Psoas muscle (tissue), 8 donors: ENCODE data around the gene GNAQ. TPM values are rescaled to one million over a fixed set of nuclear protein-coding genes. Genes with fewer than 3 reads are reported as not detected.

Experiments used
- ATAC-seq, 4 donors: fragments of 200-7000 bp; cut with Tn5 transposase; one replicate each; pipeline ENCODE4 v1.9.1; 2020; ENCODE audit warnings: moderate library complexity in 3 of 4, mild to moderate bottlenecking in 2 of 4
- DNase-seq, 2 donors: peaks; one replicate each; pipeline ENCODE4 v3.0.0-alpha.2; 2020
- H3K27ac ChIP-seq: fragments of 200-600 bp; one replicate; pipeline ENCODE4 v1.8.0; 2022
- H3K27me3 ChIP-seq, 3 donors: fragments of 200-600 bp in 1 of 3; one replicate each; pipeline versions ENCODE4 v1.6.1 to v1.8.0; 2013 to 2022; ENCODE audit warnings: low read length in 2 of 3, mild to moderate bottlenecking in 2 of 3, moderate library complexity in 1 of 3; ENCODE audit not compliant: insufficient read depth in 3 of 3
- H3K36me3 ChIP-seq, 2 donors: fragments of 200-600 bp in 1 of 2; one replicate each; pipeline versions ENCODE4 v1.6.1 to v1.8.0; 2013 to 2022; ENCODE audit warnings: low read depth in 1 of 2, mild to moderate bottlenecking in 1 of 2, moderate library complexity in 1 of 2; ENCODE audit not compliant: insufficient read depth in 1 of 2
- H3K4me1 ChIP-seq: fragments of 200-600 bp; one replicate; pipeline ENCODE4 v1.8.0; 2022
- H3K4me3 ChIP-seq: fragments of 200-600 bp; one replicate; pipeline ENCODE4 v1.8.0; 2022; ENCODE audit warnings: mild to moderate bottlenecking
- H3K9me3 ChIP-seq: fragments of 200-600 bp; one replicate; pipeline ENCODE4 v1.8.0; 2022
- WGBS, 3 donors: extraction: QIAGEN DNeasy Blood & Tissue Kit; methylation state at CpG; one replicate each; pipeline versions ENCODE4 v1.1.6 to v1.1.7; 2013; 5-methylcytosine and 5-hydroxymethylcytosine counted together
- intact Hi-C, 2 donors: fragments of 100-400 bp; cut with DNase I; formaldehyde crosslinking; loops; one replicate each; pipeline versions ENCODE4 v1.11.0 to v1.14.2; 2022
- polyA plus RNA-seq, 3 donors: library from polyadenylated mRNA; stranded (reverse); fragments of 200-250 nt; gene quantifications; one replicate each; pipeline ENCODE4 v1.2.3, GENCODE V29; 2013
- total RNA-seq, 4 donors: library from RNA; stranded (reverse); fragmentation: NEBNext Ultra II Directional in 2 of 4; extraction: Animal tissue kit (Norgen Biotek cat#: 25700) in 2 of 4; gene quantifications; one replicate each; pipeline versions ENCODE4 v1.2.1 to v1.2.4, GENCODE V29; 2021 to 2023
- TF ChIP-seq, protein P1 (sequence below): fragments of 200-600 bp; IDR thresholded peaks from one replicate; pipeline ENCODE4 v1.8.0; 2022; ENCODE audit warnings: antibody characterized with exemption
- donor health status: healthy with polysubstance abuse.
- donor health status: DM: no; HTN: no; CAD: no; lungs with moderate emphysema.
- donor health status: Bipolar disorder and iron deficiency.
- donor health status: healthy.
- donor health status: DM: yes; HTN: yes; CAD: no.
- donor health status: DM: no; HTN: no; CAD: no.
- donor health status: DM: no; HTN: no; CAD: no.
- donor health status: DM: yes; HTN: yes; CAD: no.

Gene GNAQ
- total and polyA plus RNA-seq, 7 donors: 8.3 to 26.6 (median 23.8) TPM

DNA sequence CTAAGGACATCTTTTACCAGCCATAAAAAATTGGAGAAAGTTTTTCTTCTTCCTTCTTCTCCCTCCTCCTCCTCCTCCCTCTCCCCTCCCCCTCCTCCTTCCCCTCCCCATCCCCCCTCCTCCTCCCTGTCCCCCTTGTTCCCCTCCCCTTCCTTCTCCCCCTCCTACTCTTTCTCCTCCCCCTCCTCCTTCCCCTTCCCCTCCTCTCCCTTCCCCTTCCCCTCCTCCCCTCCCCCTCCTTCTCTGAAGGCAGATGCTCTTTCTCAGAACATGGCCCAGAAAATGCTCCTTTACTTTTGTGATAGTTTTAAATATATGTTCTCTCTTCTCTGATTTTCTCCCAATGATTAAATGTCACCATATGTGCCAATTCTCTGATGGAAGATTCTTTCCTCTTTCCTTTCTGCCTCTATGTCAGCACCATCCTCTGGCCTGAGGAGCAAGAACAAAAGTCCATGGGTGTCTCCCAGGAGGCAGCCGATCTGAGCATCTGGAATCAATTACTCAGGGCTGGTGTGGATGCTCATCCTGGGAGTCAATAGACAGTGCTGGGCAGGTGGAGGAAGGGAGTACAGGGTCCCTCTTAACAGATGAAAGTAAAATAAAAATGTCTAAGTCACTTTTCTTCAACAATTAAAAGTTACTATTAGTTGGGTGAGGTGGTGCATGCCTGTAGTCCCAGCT, 320.5 kb downstream of the GNAQ start:
- TF ChIP-seq, protein P1, sequence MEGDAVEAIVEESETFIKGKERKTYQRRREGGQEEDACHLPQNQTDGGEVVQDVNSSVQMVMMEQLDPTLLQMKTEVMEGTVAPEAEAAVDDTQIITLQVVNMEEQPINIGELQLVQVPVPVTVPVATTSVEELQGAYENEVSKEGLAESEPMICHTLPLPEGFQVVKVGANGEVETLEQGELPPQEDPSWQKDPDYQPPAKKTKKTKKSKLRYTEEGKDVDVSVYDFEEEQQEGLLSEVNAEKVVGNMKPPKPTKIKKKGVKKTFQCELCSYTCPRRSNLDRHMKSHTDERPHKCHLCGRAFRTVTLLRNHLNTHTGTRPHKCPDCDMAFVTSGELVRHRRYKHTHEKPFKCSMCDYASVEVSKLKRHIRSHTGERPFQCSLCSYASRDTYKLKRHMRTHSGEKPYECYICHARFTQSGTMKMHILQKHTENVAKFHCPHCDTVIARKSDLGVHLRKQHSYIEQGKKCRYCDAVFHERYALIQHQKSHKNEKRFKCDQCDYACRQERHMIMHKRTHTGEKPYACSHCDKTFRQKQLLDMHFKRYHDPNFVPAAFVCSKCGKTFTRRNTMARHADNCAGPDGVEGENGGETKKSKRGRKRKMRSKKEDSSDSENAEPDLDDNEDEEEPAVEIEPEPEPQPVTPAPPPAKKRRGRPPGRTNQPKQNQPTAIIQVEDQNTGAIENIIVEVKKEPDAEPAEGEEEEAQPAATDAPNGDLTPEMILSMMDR: no peak
- H3K27me3 ChIP-seq: no peaks in the 10 kb centered on the region
- DNase-seq (no peak), ATAC-seq (no peak)
- 86 to 94% (median 90%) methylated on average over 1 of the region's 1 CpG for WGBS, 3 donors
- H3K4me3 ChIP-seq: no peak overlapping the region
- no peaks in the 10 kb centered on the region for H3K4me1 ChIP-seq
- no peaks in the 10 kb centered on the region for H3K9me3 ChIP-seq
- H3K27ac ChIP-seq: no peak overlapping the region
- no peaks in the 10 kb centered on the region for H3K36me3 ChIP-seq
- intact Hi-C loops: loop anchor here in 1 of 2 donors (5.0 kb wide), 1 partner anchor 84 kb away; no protein-coding TSS in a partner anchor

DNA sequence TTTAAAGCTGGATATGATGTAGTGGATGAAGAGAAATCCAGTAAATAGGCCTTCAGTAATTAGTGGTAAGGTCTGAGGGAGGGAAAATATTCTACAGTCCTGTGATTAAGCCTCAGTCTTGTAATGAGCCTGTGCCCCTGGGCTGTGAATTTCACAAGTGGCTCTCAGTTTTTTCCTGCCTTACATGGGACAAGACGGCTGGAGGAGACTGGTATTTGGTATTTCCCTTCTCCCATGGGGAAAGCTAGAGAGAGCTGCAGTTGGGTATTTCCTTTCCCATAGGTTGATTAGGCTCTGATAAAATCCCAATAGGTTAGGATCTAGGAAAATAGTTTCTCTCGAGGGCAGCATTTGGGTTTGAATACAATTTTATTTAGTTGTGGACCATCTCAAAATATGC, 321.3 kb downstream of the GNAQ start:
- no peak overlapping the region for H3K27ac ChIP-seq

DNA sequence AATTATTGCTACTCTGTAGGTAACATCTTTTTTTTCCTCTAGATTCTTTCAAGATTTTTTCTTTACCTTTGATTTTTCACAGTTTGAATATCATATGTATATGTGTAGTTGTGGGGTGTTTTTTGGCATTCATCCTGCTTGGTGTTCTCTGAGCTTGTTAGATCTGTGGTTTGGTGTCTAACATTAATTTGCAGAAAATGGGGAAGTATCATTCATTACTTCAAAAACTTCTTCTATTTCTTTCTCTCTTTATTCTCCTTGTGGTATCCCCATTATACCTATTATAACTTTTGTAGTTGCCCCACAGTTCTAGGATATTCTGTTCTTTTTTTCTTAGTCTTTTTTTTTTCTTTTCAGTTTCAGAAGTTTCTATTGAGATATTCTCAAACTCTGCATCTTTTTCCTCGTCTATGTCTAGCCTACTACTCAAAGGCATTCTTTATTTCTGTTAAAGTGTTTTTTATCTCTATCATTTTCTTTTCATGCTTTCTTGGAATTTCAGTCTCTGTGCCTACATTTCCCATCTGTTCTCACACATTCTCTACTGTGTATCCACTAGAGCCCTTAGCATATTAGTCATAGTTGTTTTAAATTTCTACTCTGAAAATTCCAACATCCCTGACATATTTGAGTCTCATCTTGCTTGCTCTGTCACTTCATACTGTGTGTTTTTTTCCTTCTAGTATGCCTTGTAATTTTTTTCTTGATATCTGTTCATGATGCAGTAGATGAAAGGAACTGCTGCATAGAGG, 323.4 kb downstream of the GNAQ start:
- no peak for ATAC-seq

More for the DNA sequence above, 321.3 kb downstream of the GNAQ start:
- ATAC-seq (no peak), DNase-seq (no peak)
- H3K36me3 ChIP-seq: no peaks in the 10 kb centered on the region
- TF ChIP-seq, protein P1: no peak
- H3K9me3 ChIP-seq: no peaks in the 10 kb centered on the region
- WGBS, 3 donors: 74 to 80% (median 77%) methylated on average over 2 of the region's 2 CpGs
- no peaks in the 10 kb centered on the region for H3K4me1 ChIP-seq
- no peaks in the 10 kb centered on the region for H3K27me3 ChIP-seq
- H3K4me3 ChIP-seq: no peak overlapping the region
- intact Hi-C loops: loop anchor here in 1 of 2 donors (5.0 kb wide), 1 partner anchor 83 kb away; no protein-coding TSS in a partner anchor

DNA sequence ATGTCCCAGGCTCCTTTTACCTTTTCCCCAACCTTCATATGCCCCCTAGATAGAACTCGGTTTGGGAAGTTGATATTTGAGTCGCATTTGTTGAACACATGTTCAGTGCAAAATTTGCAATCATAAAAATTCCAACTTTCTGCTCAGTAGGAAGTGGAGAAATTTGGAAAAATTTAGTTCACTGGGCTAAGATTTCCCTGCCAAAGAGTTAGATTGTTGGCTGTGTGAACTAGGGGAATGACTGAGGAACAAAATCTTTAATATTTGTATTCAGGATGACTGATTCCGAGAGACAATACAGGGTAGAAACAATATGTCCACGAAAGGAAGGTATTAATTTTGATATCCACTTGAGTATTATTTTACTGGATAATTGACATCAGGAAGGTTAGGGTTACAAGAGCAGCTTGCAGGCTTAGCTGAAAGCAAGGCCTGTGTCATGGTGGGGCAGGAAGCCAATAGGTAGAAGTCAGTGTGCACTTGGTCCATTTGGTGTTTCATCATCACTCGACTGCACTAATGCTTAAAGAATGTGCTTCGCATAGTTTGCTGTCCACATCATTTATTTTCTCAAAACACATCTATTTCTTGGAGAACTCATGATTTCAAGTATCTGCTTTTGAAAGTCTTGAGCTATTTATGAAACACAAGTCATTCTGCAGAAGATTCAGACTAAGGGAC, 324.1 kb downstream of the GNAQ start:
- no peaks in the 10 kb centered on the region for H3K9me3 ChIP-seq
- H3K36me3 ChIP-seq: no peaks in the 10 kb centered on the region
- no peak overlapping the region for H3K4me3 ChIP-seq
- intact Hi-C loops: no loop called here
- no peak overlapping the region for H3K27ac ChIP-seq
- WGBS, 3 donors: 32 to 52% (median 44%) methylated on average over 6 of the region's 6 CpGs
- peak; percentile 76 to 80 for DNase-seq
- no peaks in the 10 kb centered on the region for H3K27me3 ChIP-seq
- ATAC-seq: peak; percentile 84 to 98 (median 94)
- TF ChIP-seq, protein P1: no peak
- no peaks in the 10 kb centered on the region for H3K4me1 ChIP-seq

More for the DNA sequence above, 323.4 kb downstream of the GNAQ start:
- 71 to 85% (median 73%) methylated on average over 1 of the region's 1 CpG for whole genome bisulfite sequencing, 3 donors
- H3K4me1 ChIP-seq: no peaks in the 10 kb centered on the region
- H3K27ac ChIP-seq: no peak overlapping the region
- intact Hi-C loops: no loop called here
- no peaks in the 10 kb centered on the region for H3K36me3 ChIP-seq
- no peak for DNase-seq
- no peaks in the 10 kb centered on the region for H3K9me3 ChIP-seq
- TF ChIP-seq, protein P1: no peak
- no peaks in the 10 kb centered on the region for H3K27me3 ChIP-seq
- no peak overlapping the region for H3K4me3 ChIP-seq
